GM21515 (cell line): ENCODE measurements around the gene NDUFS3.

Experiments
- ATAC-seq: cut with Tn5 transposase; IDR thresholded peaks from one replicate; pipeline ENCODE4 v1.9.1; 2021; ENCODE audit not compliant: unreplicated experiment

Gene NDUFS3

DNA sequence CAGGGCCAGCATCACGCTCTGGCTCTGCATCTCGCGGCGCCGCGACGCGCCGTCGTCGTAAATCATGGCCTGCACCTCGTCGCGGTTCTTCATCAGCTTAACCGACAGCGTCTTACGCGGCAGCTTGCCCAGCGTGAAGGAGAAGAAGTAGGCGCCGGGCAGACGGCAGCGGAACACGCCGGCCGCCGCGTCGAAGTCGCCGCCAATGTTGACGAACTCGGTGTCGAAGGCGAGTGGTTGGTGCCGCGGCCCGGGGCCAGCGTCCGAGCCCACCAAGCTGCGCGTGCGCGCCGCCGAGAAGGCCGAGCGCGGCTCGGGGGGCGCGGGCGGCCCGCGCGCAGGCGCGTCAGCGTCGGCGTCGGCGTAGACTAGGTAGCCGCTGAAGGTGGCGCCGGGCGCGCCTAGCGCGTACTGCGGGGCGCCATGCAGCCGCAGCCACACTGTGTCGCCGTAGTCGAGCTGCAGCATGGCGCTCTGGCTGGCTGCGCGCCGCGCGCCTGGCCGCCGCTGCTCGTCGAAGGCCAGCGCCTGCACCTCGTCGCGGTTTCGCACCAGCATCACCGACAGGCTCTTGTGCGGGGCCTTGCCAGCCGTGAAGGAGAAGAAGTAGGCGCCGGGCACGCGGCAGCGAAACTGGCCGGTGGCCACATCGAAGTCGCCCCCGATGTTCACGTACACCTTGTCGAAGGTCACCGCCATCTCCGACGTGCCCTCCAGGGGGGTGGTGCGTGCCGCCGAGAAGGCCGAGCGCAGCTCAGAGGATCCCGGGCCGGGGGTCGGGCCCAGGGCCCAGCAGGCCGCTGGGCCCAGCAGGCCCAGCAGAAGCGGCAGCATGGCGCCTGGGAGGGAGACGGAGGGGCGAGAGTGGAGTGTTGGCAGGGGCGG, 11.3 kb downstream of the NDUFS3 start:
- no peak for ATAC-seq

DNA sequence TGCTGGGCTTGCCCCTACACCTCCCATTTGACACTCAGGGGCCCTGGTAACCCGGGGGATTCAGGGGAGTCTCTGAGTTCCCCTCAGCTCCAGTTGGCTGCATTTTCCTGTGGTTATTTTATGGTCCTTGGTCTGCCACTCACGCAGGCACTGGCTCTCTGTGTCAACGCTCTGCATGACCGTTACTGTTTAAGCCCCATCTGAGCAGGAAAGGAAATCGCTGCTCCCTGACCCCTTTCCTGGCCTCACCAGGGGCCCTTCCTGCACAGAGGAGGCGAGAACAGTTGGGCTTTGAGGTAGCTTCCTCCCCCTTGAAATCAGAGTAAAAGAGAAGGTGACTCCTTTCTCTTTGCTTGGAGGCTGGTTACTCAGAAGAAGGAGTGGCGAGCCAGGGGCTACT, 12.9 kb downstream of the NDUFS3 start:
- ATAC-seq, result no peak

DNA sequence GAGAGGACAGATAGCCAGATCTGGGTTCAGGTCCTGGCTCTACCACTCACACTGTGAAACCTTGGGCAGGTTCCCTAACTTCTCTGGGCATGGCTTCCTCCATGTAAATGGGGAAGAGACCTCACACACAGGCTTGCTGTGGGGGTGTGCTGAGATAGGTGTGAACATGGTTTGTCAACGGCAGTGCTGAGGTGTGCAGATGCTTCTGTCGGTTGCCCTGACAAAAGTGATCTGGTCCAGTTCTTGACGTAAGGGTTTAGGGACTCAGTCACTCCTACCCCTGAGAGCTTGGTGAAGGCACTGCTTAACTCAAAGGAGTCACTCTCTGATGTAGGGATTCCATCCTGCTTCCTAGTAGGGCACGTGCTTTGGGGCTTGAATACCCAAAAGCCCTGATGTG, 13.4 kb downstream of the NDUFS3 start:
- no peak for ATAC-seq

DNA sequence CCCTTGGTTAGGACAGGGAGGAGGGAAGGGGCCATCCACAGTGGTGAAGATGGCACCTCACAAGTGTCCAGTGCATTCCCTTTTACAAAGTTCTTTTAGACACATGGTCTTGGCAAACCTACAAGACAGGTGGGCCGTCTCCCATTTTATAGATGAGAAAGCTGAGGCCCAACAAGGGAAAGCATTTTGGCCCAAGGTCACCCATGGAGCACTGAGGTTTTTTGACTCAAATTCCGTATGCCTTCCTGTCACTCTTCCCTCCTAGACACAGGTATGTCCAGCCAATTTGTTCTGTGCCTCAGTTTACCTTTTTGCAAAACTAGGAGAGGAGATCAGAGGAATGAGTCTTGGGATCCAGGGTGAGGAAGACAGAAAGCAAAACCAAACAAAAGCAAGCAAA, 14.1 kb downstream of the NDUFS3 start:
- ATAC-seq, result no peak

DNA sequence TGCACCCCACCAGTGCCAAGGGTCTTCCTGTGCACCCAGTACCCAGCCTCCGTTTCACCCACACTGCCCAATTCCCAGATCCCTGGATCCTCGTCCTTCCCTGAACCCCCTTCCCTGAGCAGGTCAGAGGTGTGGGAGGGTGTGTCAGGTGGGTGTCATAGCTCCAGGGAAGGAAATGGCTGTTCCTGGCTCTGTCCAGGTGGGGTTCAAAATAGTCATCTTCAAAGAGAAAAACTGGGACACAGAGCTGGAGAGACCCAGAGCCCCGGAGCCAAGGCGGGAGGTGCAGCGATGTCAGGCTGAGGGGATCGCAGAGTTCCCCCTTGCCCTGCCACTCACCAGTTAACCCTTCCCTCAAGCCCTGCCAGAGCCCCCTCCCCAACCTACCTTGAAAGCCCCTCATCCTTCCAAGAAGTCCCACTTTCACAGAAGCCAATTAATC, 14.6 kb downstream of the NDUFS3 start:
- no peak for ATAC-seq

DNA sequence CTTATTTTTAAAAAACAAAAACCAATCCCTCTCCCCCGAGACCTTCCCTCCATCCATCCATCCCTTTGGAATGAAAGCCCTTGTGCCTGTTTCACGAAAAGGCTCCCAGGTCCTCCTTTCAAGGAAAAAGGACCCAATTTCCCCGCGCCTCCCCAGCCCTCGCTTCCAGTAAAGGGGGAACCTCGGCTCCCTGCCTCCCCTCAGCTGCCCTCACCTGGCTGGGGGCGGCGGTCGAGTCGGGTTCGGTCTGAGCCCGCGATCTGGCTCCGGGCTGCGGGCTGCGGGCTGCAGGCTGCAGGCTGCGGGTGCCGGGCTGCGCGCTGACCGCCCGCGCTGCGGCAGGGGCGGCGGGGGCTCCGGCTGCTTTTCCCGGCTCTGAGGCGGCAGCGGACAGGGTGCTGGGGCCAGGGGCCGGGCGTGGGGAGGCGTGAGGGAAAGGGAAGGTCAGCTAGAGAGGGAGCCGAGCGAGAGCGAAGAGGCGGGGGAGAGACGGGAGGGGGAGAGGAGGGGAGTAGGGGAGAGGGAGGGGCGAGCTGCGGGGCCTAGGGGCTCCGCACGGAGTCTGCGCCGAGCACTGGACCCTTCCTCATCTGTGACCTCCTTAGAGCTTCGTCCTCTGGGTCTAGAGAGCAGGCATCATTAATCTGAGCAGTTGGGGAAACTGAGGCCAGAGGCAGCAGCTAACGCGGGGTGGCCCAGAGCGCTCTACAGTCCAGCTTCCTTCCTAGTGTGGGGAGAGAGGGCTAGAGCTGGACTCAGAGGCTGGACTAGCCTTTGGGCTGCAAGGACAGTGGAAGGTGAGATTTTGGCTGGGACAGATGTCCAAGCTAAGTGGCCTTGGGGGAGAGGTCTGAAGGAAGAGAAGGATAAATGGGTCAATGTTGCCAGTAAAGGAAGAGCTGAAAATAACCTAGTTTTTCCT, 15.3 kb downstream of the NDUFS3 start, which contains the start of gene C1QTNF4:
C1QTNF4 (minus strand) TSS at position 478 of the 922 bp plus-strand sequence. CDS start 3,601 bp downstream, outside the sequence.
- no peak for ATAC-seq

DNA sequence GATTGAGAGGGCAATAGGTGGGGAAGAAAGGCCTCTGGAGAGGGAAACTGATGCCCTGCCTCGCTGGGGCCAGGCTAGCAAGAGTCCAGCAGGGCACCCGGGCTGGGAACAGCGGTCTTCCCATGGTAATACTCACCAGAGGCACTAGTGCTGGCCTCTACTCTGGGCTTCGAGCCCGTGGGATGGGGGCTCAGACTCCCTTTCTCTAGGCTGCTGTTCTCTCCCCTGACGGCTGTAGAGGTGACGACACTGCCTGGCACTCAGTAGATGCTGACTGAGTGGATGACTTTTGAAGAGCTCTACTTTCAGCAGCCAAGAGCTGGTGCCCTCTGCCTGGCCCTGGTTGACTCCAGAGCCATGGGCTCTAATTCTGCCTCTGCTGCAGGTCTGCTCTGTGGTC, 16.2 kb downstream of the NDUFS3 start:
- no peak for ATAC-seq

DNA sequence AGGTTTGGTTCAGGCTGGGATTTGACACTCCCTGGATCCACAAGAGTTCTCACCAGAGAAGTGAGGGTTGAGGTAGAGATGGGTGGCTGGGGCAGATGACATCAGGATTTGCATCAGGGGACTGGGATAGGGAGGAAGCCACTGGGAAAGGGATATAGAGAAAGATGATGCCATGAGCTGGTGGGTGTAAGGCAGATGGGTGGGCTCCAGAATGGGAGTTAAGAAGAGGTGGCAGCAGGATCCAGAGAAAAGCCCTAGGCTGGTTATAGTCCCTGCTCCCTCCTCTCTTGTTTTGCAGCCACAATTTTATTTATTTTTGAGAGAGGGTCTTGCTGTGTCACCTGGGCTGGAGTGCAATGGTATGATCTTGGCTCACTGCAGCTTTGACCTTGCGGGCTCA, 17.1 kb downstream of the NDUFS3 start:
- no peak for ATAC-seq

DNA sequence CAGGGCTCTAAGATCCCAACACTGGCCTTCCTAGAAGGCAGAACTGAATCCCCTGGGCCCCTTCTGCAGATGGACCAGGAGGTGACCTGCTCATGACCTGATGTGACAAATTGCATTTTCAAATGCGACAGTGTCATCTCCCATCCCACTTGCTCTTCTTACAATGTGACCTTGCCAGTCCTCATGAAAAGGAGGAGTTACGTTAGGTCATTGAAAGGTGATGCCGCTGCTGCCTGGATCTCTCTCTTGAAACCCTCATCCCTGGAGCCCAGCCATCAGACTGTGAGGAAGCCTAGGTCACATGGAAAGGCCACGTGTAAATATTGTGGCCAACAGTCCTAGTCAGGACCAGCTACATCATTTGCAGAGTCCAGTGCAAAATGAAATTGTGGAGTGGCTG, 21.0 kb downstream of the NDUFS3 start:
- no peak for ATAC-seq

DNA sequence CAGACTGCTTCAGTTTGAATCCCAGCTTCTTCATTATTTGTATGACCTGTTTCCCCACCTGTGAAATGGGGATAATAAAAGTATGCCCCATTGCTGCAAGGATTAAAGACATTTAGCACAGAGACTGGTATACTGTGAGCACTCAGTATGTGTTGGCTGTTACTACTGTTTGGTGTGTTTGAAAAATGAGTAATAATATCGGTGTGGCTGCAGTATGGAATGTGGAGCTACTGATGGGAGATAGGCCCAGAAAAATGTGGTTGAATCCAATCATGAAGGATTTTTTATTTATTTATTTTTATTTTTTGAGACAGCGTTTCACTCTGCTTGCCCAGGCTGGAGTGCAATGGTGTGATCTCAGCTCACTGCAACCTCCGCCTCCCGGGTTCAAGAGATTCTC, 24.4 kb downstream of the NDUFS3 start:
- no peak for ATAC-seq

DNA sequence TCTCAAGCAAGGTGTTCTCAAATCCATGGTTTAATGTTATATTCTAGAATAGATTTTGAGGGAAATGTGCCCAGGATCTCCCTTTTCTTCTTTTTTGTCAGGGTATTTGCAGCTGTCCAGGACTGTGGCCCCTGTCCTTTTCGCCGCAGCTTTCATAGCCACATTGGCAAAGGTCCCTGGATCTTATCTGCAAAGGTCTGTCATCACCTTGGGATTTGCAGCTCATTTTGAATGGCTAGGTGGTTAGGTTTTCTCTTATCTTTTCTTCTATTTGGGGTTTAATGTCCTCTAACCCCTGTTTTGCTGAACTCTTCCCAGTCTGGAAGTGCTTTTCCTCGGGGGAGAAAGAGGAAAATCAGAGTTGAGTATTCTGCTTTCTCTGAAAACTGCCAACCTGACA, 27.0 kb downstream of the NDUFS3 start:
- no peak for ATAC-seq

DNA sequence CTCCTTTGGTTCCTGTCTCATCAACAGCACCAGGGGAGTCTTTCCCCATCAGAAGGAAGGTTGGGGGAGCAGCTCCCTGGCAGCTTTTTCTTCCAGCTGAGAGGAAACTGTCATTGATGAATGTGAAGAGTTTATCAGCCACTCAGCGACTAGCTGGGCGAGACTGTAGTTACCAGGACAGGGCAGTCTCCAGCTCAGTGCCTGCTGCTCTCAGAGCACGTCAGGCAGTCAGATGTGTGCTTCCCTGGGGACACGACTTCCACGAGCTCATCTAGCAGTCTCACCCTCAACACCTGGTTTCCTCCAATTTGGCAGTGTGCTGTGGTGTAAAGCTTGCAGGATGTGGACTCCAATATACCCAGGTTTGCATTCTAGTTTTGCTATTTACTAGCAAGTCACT, 27.9 kb downstream of the NDUFS3 start:
- ATAC-seq, result no peak

DNA sequence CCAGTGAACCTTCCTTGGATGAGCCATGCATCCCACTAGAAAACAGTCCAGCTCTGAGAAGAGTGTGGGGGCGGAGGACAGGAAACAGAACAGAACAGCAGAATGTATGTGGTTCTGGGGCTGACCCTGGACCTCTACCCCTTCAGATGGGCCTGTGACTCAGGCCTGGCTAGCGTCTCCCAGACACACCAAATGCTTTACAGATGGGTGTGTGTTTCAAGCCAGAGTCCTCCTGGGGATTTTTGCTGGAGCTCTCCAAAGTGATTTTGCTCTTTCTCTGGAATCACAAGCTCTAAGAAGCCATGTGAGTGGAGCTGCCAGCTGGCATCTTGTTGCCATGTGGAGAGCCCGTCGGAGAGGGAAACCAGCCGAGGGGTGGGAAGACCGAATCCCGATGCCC, 28.5 kb downstream of the NDUFS3 start:
- ATAC-seq, result no peak

DNA sequence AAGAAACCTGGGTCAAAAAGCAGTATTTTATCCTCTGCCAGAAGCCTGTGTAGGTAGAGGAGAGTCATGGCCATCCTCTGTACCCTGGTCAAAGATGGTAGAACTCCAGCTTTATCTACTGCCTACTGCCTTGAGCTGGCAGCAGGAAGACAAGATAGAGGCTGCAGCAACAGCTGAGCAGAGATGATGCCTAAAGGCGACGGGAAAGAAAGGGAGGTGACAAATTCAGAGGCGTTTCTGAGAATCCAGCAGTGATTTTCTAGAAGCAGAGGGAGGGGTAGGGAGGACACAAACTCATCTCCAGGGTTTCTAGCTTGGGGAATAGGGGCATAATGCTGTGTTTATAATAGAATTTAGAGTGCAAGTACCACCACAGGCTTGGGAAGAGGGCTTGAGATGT, 30.8 kb downstream of the NDUFS3 start:
- no peak for ATAC-seq

DNA sequence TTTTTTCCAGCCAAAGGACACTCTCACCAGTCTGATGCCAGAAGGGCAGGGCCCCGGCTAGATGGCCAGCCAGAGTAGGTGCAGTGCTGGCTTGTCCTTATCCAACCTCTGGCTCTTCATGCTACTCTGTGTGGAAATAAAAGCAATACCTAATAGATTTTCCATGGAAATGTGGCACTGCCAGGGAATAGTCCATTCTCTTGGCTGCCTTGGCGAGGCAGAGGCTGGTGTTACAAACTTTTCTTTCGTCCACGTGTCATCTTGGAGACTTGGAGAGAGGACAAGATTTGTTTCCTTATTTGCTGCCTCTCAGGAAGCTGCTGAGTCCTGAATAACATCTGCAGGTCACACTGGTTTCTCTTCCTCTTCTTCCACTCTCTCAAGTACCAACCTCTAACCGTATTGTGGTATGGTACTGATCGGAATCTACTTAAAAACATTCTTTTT, 32.5 kb downstream of the NDUFS3 start:
- ATAC-seq, result peak; percentile 77

DNA sequence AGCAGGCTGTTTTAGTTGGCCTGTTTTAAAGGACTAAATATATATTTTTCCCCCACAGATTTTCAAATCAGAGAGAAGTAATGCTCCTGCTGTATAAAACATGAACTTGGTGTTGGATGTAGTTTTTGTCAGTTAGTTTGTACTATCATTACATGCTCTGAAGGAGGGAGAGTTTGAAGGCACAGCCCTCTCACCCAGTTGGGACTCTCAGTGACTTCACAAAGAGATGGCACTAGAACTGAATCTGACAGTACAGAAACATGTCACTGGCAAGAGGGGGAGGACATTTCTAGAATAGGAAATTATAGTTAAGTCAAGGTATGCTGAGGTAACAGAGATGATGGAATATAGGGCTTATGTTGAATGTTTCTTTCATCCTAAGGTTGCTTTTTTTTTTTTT, 36.4 kb downstream of the NDUFS3 start:
- no peak for ATAC-seq

DNA sequence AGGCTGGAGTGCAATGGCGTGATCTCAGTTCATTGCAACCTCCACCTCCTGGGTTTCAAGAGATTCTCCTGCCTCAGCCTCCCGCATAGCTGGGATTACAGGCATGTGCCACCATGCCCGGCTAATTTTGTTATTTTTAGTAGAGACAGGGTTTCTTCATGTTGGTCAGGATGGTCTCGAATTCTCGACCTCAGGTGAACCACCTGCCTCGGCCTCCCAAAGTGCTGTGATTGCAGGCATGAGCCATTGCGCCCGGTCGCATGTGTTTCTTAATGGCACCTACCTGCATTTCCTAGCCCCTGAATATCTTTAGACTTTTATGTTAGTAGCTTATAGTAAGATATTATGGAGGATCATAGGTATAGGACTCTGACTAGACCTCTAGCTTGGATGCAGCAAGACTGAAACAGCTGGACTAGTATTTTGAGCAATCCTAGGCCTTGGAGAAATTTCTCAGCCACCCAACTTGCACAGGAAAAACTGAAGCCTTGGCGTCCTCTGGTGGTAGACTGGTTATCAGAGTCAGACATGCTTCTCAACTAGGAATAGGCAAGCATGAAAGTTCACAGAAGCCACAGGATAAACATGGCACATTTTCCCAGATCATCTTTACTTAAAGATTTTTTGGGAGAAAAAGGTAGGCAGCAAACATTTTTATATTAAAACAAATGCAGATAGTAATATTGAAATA, 38.0 kb downstream of the NDUFS3 start:
- ATAC-seq, result no peak

DNA sequence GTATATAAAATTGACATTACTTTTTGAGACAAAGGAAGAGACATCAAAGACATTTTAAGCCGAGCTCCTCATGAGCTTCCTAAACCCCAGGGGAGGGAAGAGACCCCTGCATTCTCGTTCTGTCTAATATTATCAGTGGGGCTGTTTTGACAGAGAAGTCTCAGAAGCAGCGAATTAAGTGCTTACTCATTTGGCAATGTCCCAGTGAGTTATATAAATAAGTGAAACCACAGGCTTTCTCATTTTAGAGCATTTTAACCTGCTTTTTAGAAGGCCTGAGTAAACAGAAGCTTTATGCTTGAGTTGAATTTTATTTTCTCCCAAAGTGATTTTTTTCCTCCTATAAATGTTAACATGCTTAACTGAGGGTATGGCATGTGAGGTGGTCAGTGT, 38.5 kb downstream of the NDUFS3 start:
- ATAC-seq, result no peak

DNA sequence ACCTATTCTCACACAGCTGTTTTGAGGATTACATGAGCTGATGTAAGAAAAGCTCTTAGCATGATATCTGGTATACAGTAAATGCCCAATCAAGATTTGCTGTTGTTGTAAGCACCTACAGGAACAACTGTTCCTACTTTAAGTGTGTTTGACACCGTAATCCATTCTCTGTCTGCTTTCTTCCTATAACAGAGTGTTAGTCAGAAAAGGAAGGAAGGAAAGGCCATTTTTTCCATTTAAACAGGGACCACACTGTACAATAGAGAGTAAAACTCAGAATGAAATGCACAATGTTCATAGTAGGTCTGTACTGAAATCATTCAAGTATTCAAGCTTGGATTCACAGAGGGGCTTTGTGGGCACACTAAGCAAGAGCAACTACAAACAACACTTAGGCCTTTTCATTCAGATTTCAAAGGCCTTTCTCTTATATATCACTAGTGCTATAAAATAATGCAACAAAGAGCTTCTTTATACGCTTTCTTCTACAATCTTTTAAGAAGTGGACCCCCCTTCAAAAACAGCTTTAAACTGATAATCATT, 42.0 kb downstream of the NDUFS3 start:
- ATAC-seq, result no peak

DNA sequence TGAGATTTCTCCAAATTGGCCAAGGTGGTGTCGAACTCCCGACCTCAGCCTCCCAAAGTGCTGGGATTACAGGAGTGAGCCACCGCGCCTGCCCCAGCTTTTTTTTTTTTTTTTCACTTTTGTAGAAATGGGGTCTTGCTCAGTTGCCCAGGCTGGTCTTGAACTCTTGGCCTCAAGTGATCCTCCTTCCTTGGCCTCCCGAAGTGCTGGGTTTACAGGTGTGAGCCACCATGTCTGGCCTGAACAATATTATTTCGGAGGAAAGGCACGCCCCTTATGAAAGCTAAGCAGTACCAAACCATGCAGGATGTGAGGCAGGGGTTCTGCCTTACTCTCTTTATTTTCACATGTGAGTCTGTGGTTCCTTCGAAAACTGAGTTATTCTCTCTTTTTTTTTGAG, 47.4 kb downstream of the NDUFS3 start:
- ATAC-seq, result no peak

DNA sequence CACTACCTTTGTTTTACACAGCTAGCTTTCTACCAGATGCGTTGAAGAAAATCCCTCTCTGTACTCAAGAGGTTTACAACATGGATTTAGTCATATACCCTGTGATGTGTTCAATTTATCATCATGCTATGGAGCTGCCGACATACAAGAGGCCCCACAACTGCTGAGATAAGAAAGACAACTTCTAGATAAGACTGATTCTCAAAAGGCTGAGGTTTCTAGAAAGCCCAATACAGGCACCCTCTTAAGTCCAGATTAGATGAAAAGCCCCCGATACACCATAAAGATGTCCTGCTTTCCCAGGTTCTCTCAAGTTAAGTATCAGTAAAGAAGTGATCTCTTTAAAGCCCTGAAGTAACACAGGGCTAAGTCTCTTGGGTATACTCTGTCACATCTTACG, 49.2 kb downstream of the NDUFS3 start:
- ATAC-seq, result no peak
